GM12891 (cell line): ENCODE data around the gene DCTN2. TPM values are rescaled to one million over a fixed set of nuclear protein-coding genes. Genes with fewer than 3 reads are reported as not detected.
A peak's percentile ranks its signal among the peaks of the same experiment; 100 is the strongest.
"Not testable (repeated sequence)": the region's sequence is repeated elsewhere in the genome, so short reads cannot be mapped to it uniquely, and the experiment has no call there.

Source experiments
- DNase-seq: peaks from one replicate; pipeline ENCODE4 v3.0.0; 2011; ENCODE audit warnings: low spot score; ENCODE audit not compliant: insufficient read length
- FAIRE-seq: peaks from 2 replicates; lab custom pipeline; 2011; peaks lifted over from hg19 to GRCh38; lab: Jason Lieb, UNC
- PAX5 ChIP-seq: IDR thresholded peaks from 2 replicates; pipeline ENCODE4 v1.6.1; 2011; ENCODE audit warnings: low read length, moderate library complexity, mild to moderate bottlenecking; ENCODE audit not compliant: insufficient read depth, severe bottlenecking
- POLR2A ChIP-seq: IDR thresholded peaks from 2 replicates; pipeline ENCODE4 v1.6.1; 2011; ENCODE audit warnings: low read depth, low read length, control low read depth
- POLR2AphosphoS5 ChIP-seq: IDR thresholded peaks from 2 replicates; pipeline ENCODE4 v1.6.1; 2011; ENCODE audit warnings: low read depth, low read length, control low read depth
- POU2F2 ChIP-seq: IDR thresholded peaks from 2 replicates; pipeline ENCODE4 v1.6.1; 2011; ENCODE audit warnings: low read depth, mild to moderate bottlenecking, control low read depth, low read length, moderate library complexity
- SPI1 ChIP-seq: IDR thresholded peaks from 2 replicates; pipeline ENCODE4 v1.6.1; 2011; ENCODE audit warnings: low read depth, low read length, control low read depth
- TAF1 ChIP-seq: IDR thresholded peaks from 2 replicates; pipeline ENCODE4 v1.6.1; 2011; ENCODE audit warnings: low read depth, low read length, control low read depth
- polyA plus RNA-seq: library from polyadenylated mRNA; unstranded; fragments of >200 nt; gene quantifications from one replicate; pipeline ENCODE4 v1.2.1, GENCODE V29; 2012; ENCODE audit warnings: low read depth, missing spikeins, inconsistent platforms; ENCODE audit not compliant: missing spikeins

DCTN2 gene
- polyA plus RNA-seq = 79.2 TPM

DNA sequence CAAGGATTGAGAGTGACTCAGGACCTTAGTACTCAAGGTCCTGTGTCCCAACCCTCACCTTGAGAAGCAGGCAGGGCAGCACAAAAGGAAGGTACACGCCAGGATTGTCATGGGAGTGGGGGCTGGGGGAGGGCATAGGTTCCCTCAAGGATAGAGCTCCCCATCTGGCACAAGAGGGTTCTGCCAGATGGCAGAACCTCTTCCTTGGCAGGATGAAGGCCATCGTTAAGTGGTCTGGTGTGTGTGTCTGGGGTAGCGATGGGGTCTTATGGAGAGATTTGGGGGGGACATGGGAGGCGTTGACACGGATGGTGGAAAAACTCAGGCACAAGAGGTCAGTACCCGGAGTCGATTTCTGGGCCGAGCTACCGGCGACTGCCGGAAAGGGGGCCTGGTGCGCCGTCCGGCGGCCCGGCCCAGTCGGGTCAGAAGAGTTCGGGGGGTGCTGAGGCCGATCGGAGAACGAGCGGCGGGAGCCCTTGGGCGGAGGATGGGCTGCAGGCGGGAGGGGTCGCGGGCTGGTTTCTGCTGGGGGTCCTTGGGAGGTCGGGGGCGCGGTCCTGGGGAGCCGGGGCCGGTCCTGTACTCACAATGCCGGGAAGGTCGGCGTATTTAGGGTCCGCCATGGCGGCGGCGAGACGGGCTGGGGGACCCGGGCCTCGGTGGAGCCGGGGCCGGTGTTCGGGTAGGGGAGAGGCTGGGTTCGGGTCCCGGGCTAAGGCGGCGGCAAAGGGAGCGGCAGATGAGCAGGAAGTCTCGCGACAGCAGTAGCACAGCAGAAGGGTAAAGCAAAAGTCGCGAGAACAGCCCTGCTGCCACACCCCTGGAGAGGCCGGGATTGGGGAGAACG, at the start of gene DCTN2:
Gene DCTN2 (minus strand): TSS at position 755 of the 850 bp plus-strand sequence. CDS start 129 bp downstream, at position 626.
- DNase-seq (peak; percentile 98), FAIRE-seq (peak; percentile 96)
- TF ChIP-seq SPI1 (no peak), POLR2AphosphoS5 (0 out of 2 replicates have a peak, but pooled peaks have one; percentile 18)

DNA sequence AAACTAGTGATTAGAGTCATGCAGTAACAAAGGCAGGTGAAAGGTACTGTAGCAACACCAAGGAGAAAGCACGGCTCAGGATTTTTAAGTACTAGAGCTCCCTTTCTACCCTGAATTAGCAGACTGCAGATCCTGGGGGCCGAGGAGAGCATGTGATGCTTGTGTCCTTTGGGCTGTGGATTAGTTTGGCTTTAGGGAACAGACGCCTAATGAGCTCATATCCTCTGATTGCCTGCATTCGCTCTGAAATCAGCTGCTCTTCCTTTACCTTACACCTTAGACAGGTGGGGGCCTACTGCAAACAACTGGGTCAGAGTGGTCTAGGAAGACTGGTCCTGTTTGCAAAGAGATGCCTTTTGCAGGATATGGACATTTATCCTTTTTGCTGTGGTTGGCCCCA, 46.2 kb upstream of the DCTN2 start:
- TF ChIP-seq PAX5 (no peak), POLR2A (no peak), POLR2AphosphoS5 (no peak), SPI1 (no peak), POU2F2 (no peak), TAF1 (no peak)
- FAIRE-seq (no peak), DNase-seq (no peak)

DNA sequence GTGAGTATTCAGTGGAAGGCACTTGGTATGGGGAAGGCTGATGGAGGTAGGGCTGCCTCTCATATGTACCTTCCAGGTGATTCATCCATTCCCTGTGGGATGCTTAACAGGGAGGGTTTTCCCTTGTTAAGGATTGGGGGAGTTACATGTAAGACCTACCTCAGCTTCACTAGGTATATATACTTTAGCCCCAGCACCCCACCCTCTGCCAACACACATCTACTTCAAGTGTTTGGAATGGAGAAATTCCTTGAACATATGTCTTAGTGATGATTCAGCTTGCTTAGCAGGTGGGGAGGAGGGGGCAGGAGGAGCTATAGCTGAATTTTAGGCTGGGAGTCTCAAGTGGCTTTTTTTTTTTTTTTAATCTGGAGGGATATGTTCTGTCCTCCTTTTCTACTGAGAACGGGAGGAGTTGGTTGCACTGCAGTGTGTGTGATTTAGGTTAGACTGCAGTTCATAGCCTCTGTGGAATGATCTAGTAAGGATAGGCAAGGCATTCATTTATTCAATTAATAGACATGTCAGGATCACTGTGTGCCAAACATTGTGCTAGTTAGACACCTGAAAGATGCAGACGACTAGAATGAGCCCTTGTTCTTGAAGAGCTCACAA, 45.7 kb upstream of the DCTN2 start:
- DNase-seq = no peak
- no peak for FAIRE-seq
- TF ChIP-seq POLR2AphosphoS5 = no peak

DNA sequence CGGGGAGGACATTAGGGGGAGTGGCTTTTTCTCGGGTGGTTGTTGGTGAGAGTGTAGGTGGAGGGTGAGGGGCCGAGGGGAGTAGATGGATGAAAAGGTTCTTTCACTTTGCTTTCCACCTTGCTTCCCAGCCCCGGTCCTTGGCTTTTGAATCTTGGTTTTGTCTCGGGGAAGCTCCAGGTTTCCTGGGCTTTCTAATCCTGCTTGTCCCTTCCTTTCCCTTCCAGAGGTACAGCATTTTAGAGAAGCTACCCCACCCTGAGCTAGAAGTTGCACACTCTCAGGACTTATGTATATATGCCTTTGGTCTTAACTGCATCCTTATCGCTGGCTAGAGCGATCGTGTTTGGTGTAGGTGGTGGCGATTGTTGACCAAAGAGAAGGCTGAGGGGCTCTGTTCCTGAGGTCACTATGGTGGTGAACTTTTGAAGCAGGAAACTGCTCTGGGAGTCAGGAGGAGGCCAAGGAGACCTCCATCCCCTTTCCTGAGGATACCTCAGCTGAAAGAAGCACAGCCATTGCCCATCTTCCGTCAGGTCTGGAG, 44.9 kb upstream of the DCTN2 start:
- DNase-seq (no peak), FAIRE-seq (no peak)
- no peak for TF ChIP-seq PAX5
- TF ChIP-seq SPI1 = no peak
- TF ChIP-seq POLR2A = no peak
- TF ChIP-seq POU2F2 = no peak
- no peak for TF ChIP-seq TAF1
- no peak for TF ChIP-seq POLR2AphosphoS5

DNA sequence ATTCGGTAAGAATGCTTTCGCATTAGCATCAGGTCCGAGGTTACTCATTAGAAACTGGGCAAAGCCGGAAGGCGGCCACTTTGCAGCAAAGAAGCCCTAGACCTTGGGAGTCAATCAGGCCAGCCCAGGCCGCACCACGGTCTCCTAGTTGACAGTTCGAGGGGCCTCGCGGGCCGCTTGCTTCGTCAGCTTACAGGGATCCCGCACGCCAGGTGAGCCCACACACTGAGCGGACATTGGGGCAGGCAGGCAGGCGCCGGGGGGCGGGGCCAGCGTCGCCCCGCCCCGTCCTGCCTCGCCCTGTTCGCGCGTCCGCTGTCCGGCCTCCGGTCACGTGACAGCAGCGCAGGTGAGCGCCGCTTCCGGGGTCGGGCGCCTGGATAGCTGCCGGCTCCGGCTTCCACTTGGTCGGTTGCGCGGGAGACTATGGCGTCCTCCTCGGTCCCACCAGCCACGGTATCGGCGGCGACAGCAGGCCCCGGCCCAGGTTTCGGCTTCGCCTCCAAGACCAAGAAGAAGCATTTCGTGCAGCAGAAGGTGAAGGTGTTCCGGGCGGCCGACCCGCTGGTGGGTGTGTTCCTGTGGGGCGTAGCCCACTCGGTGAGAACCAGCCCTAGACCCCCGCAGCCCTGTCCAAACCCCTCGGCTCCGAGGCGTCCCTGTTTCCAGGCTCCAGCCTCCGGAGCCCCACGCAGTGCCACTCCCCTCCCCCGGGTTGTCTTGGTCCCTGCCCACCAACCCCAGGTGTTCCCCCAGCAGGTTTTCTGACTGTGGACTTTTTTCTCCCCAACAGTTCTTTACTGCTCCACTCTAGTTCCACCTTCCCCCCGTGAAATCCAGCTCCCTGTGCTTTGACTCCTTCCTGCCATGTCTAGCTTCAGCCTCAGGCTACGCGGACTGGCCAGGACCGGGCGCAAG, 44.1 kb upstream of the DCTN2 start, which contains the start of gene PIP4K2C:
Gene PIP4K2C (plus strand): TSS at position 329 of the 918 bp plus-strand sequence. CDS start 98 bp downstream, at position 427.
- DNase-seq = peak; percentile 96
- TF ChIP-seq SPI1 = no peak
- peak; percentile 76; the same call in 1 of the 2 replicates for TF ChIP-seq TAF1
- TF ChIP-seq POLR2AphosphoS5 = peak; percentile 86
- TF ChIP-seq POLR2A = peak; percentile 77
- TF ChIP-seq PAX5 = no peak
- peak; percentile 91 for FAIRE-seq

DNA sequence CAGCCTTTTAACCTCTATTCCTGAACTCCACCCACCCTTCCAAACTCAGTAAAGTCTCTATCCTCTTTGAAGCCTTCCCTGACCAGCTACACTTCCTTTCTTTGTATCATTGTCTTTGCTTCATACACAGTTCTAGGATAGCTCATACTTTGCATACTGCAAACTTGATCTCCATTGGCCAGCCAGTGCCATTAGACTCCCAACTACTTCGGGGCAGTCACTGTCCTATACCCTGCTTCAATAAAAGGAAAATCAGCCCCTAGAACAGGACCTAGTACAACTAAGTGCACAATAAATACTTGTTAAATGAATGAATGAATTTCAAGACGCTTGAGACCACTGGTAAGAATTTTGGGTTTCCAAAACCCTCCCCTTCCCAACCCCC, 43.5 kb upstream of the DCTN2 start:
- no peak for TF ChIP-seq POLR2A
- TF ChIP-seq POU2F2 = no peak
- no peak for TF ChIP-seq TAF1
- TF ChIP-seq PAX5 = no peak
- TF ChIP-seq POLR2AphosphoS5 = no peak
- TF ChIP-seq SPI1 = no peak
- DNase-seq (no peak), FAIRE-seq (no peak)

DNA sequence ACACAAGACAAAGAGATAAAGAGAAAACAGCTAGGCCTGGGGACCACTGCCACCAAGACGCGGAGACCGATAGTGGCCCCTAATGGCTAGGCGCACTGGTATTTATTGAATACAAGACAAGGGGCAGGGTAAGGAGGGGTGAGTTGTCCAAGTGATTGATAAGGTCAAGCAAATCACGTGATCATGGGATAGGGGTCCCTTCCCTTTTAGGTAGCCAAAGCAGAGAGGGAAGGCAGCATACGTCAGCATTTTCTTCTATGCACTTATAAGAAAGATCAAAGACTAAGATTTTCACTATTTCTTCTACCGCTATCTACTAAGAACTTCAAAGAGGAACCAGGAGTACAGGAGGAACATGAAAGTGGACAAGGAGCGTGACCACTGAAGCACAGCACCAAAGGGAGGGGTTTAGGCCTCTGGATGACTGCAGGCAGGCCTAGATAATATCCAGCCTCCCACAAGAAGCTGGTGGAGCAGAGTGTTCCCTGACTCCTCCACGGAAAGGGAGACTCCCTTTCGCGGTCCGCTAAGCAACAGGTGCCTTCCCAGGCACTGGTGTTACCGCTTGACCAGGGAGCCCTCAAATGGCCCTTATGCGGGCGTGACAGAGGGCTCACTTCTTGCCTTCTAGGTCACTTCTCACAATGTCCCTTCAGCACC, 42.1 kb upstream of the DCTN2 start:
- FAIRE-seq, DNase-seq: not testable (repeated sequence)

DNA sequence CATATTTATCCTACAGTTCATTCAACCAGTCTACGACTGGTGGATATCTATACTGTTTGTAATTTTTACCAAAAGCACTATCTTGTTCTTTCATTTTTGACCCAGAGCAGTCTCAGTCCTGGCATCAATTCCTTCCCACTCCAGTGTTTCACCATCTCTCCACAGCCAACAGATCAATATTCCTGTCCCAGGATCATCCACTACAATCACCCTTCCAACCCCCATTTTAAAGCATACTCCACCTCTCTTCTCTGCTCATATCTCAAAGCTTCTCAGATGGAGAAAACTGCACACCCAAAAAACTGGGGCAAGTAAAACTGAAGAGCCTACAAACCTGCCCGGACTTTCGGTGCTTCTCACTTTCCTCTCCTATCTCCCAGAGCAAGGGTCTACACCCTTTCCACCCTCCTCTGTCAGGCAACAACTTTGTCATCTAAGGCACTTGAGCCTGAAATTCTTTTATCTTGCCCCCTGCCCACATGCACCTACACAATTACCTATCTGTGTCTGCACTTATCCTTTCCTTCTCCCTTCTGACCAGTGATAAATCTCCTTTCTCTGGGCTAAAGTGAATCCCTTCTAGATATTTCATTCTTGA, 39.9 kb upstream of the DCTN2 start:
- DNase-seq (no peak), FAIRE-seq (no peak)
- no peak for TF ChIP-seq PAX5

DNA sequence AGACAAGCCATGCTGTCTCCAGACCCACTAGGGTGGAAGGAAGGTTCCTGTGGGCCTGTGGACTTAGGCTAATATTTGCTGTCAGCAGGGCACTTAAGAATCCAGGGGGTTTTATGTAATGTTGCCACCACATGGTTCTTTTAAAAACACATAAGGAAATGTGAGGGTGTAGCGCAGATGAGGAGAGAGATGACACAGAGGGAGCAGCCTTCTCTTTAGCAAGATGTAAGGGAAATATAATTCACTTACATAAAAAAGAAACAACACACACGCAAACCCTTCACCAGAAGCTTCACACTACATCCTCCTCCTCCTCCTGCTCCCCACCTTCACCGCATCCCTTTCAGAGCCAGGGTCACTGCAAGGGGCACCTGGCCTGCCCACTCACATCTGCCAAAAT, 39.1 kb upstream of the DCTN2 start:
- TF ChIP-seq SPI1 = no peak
- no peak for TF ChIP-seq PAX5
- TF ChIP-seq POLR2A = no peak
- no peak for TF ChIP-seq POU2F2
- TF ChIP-seq TAF1 = no peak
- no peak for TF ChIP-seq POLR2AphosphoS5
- no peak for DNase-seq
- no peak for FAIRE-seq
